SIG-M5 treated with dmso at 0.1 percent for 504 hours (cell line): ENCODE data around the gene PPIG.
"Not testable (repeated sequence)": the region's sequence is repeated elsewhere in the genome, so short reads cannot be mapped to it uniquely, and the experiment has no call there.

Source experiments
- DNase-seq: peaks from one replicate; lab custom pipeline; 2025; ENCODE audit not compliant: unreplicated experiment; lab: John Stamatoyannopoulos, UW

PPIG gene

GRCh38 chr2:169662744-169663143 lies 78.6 kb downstream of the PPIG start:
- no peak for DNase-seq

- DNase-seq, result no peak
Observed at GRCh38 chr2:169663247-169663646, 79.1 kb downstream of the PPIG start.

- DNase-seq, result no peak
Observed at GRCh38 chr2:169664600-169664977, 80.4 kb downstream of the PPIG start.

- peak; percentile 47 for DNase-seq
Observed at GRCh38 chr2:169664978-169665930, 81.1 kb downstream of the PPIG start.

- DNase-seq, result no peak
Observed at GRCh38 chr2:169667583-169667982, 83.4 kb downstream of the PPIG start.

- no peak for DNase-seq
Observed at GRCh38 chr2:169670215-169670651, 86.1 kb downstream of the PPIG start.

- no peak for DNase-seq
Observed at GRCh38 chr2:169670937-169671336, 86.8 kb downstream of the PPIG start.

GRCh38 chr2:169672406-169672805 lies 88.3 kb downstream of the PPIG start:
- no peak for DNase-seq

GRCh38 chr2:169673106-169673505 lies 89.0 kb downstream of the PPIG start:
- no peak for DNase-seq

- DNase-seq, result no peak
Observed at GRCh38 chr2:169673921-169674320, 89.8 kb downstream of the PPIG start.

GRCh38 chr2:169676357-169676756 lies 92.2 kb downstream of the PPIG start:
- no peak for DNase-seq

GRCh38 chr2:169676850-169677249 lies 92.7 kb downstream of the PPIG start:
- DNase-seq, result no peak

GRCh38 chr2:169683054-169683424 lies 98.9 kb downstream of the PPIG start:
- DNase-seq, result no peak

- no peak for DNase-seq
Observed at GRCh38 chr2:169683425-169684134, 99.4 kb downstream of the PPIG start.

- no peak for DNase-seq
Observed at GRCh38 chr2:169684135-169684565, 100.0 kb downstream of the PPIG start.

- not testable (repeated sequence) for DNase-seq
Observed at GRCh38 chr2:169684712-169685111, 100.6 kb downstream of the PPIG start.

GRCh38 chr2:169686825-169687224 lies 102.7 kb downstream of the PPIG start:
- DNase-seq, result not testable (repeated sequence)

- not testable (repeated sequence) for DNase-seq
Observed at GRCh38 chr2:169687943-169688342, 103.8 kb downstream of the PPIG start.

GRCh38 chr2:169690958-169691357 lies 106.8 kb downstream of the PPIG start:
- no peak for DNase-seq
